Chondrocyte (in vitro differentiated cells): Measurements from ENCODE around the gene ARAP3. TPM values are rescaled to one million over a fixed set of nuclear protein-coding genes. Genes with fewer than 3 reads are reported as not detected.

Experiments
- DNase-seq: peaks from one replicate; pipeline ENCODE4 v3.0.0; 2021; ENCODE audit warnings: mixed read lengths, low spot score
- H3K27ac Mint-ChIP-seq: one replicate; pipeline ENCODE4 v1.8.0; 2021; ENCODE audit warnings: mild to moderate bottlenecking, moderate library complexity, mixed read lengths; ENCODE audit not compliant: unreplicated experiment
- H3K27me3 Mint-ChIP-seq: 2 replicates; pipeline ENCODE4 v1.8.0; 2021; ENCODE audit warnings: low read depth, mixed read lengths
- H3K36me3 Mint-ChIP-seq: 2 replicates; pipeline ENCODE4 v1.8.0; 2021; ENCODE audit warnings: low read depth, mixed read lengths
- H3K4me1 Mint-ChIP-seq: 2 replicates; pipeline ENCODE4 v1.8.0; 2021; ENCODE audit warnings: low read depth, mild to moderate bottlenecking, mixed read lengths
- H3K4me3 Mint-ChIP-seq: one replicate; pipeline ENCODE4 v1.8.0; 2021; ENCODE audit warnings: mild to moderate bottlenecking, moderate library complexity, mixed read lengths; ENCODE audit not compliant: unreplicated experiment
- H3K9me3 Mint-ChIP-seq: 2 replicates; pipeline ENCODE4 v1.8.0; 2021; ENCODE audit warnings: low read depth, mixed read lengths
- total RNA-seq: library from RNA; stranded (reverse); gene quantifications from 3 replicates; pipeline ENCODE4 v1.2.1, GENCODE V29; 2021
- TF ChIP-seq, protein P1 (sequence below): fragments of 200-600 bp; sonication (generic); IDR thresholded peaks from 2 replicates; pipeline ENCODE4 v1.5.0; 2021; ENCODE audit warnings: antibody characterized with exemption, mild to moderate bottlenecking, moderate library complexity

ARAP3 gene
- total RNA-seq, 1 donor from 2014 or later, result 5.9 TPM

- TF ChIP-seq, protein P1, sequence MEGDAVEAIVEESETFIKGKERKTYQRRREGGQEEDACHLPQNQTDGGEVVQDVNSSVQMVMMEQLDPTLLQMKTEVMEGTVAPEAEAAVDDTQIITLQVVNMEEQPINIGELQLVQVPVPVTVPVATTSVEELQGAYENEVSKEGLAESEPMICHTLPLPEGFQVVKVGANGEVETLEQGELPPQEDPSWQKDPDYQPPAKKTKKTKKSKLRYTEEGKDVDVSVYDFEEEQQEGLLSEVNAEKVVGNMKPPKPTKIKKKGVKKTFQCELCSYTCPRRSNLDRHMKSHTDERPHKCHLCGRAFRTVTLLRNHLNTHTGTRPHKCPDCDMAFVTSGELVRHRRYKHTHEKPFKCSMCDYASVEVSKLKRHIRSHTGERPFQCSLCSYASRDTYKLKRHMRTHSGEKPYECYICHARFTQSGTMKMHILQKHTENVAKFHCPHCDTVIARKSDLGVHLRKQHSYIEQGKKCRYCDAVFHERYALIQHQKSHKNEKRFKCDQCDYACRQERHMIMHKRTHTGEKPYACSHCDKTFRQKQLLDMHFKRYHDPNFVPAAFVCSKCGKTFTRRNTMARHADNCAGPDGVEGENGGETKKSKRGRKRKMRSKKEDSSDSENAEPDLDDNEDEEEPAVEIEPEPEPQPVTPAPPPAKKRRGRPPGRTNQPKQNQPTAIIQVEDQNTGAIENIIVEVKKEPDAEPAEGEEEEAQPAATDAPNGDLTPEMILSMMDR, result peak; percentile 44
- H3K4me3 Mint-ChIP-seq, result no peak overlapping the region
- DNase-seq, result no peak
- H3K4me1 Mint-ChIP-seq, result peaks cover 16% of the 10 kb centered on the region
- H3K27ac Mint-ChIP-seq, result no peak overlapping the region
- no peaks in the 10 kb centered on the region for H3K27me3 Mint-ChIP-seq
- no peaks in the 10 kb centered on the region for H3K36me3 Mint-ChIP-seq
- H3K9me3 Mint-ChIP-seq, result no peaks in the 10 kb centered on the region
These were observed 4.6 kb downstream of the ARAP3 start for GRCh38 chr5:141677415-141677814.

DNA sequence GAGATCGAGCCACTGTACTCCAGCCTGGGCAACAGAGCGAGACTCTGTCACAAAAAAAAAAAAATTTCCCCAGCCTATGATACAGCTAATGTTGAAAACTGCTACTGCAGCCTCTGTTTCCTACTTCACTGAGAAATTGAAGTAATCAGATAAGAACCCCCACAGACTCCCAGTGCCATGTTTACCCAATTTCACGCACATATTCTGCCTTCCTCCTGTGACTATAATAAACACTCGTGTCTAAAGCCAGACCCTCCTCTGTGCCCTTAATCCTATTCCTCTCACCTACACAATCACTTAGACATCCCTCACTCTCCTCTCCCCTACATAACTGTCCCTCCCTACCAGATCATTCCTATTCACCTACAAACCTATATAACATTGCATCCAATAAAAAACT lies 6.4 kb downstream of the ARAP3 start:
- H3K27ac Mint-ChIP-seq, result no peak overlapping the region
- DNase-seq, result no peak
- H3K4me1 Mint-ChIP-seq, result peaks cover 2% of the 10 kb centered on the region
- H3K9me3 Mint-ChIP-seq, result no peaks in the 10 kb centered on the region
- TF ChIP-seq, protein P1, result no peak
- H3K36me3 Mint-ChIP-seq, result no peaks in the 10 kb centered on the region
- no peak overlapping the region for H3K4me3 Mint-ChIP-seq
- H3K27me3 Mint-ChIP-seq, result no peaks in the 10 kb centered on the region

- H3K9me3 Mint-ChIP-seq, result no peaks in the 10 kb centered on the region
- no peaks in the 10 kb centered on the region for H3K36me3 Mint-ChIP-seq
- H3K27me3 Mint-ChIP-seq, result no peaks in the 10 kb centered on the region
- H3K4me1 Mint-ChIP-seq, result no peaks in the 10 kb centered on the region
- TF ChIP-seq, protein P1, result no peak
- no peak overlapping the region for H3K27ac Mint-ChIP-seq
- no peak overlapping the region for H3K4me3 Mint-ChIP-seq
- no peak for DNase-seq
These were observed 7.3 kb downstream of the ARAP3 start for GRCh38 chr5:141674747-141675146.

DNA sequence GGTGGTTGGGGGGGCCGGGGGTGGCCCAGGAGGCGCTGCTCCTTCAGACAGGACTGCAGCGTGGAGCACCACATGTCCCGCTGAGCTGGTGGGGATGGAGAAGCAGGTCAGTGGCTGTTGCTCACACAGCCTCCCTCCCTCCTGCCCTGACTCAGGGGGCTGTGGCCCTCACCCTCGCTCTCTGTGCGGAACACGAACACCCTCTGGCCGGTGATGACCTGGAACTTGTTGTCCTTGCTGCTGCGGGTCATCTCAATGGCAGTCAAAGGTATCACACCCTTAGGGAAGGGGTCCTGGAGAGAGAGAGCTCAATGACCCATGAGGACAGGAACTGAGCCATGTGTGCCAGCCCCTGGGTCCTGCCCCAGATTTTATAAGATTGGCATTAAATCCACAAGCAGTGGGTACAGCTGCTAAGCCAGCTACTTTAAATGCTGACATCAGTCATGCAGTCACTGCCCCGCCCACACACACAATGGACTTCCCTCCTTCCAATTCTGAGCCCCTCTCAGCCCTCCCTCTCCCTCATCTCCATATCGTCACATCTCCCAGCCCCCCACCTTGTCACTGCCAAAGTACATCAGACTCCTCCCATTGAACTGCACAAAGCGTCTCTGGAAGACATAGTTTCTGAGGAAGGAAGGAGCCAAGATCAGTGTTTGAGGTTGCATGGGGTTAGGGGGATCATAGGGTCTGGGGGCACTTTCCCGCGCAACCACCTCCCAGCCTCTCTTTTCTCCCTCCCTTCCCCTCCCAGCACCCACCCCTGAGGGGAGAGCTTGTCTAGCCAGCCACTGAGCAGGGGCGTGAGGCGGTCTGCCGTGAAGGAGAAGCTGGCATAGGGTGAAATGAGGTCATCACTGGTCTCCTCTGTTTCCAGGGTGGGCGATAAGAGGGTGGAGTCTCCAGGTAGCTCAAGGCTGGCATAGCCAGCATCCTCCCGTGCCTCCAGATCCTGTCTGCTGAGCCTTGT lies 8.9 kb downstream of the ARAP3 start:
- Mint-ChIP-seq H3K4me3 (no peak overlapping the region), H3K9me3 (no peaks in the 10 kb centered on the region), H3K36me3 (peaks cover 1% of the 10 kb centered on the region), H3K27me3 (no peaks in the 10 kb centered on the region), H3K27ac (no peak overlapping the region), H3K4me1 (no peaks in the 10 kb centered on the region)
- TF ChIP-seq, protein P1, result no peak
- DNase-seq, result no peak

- no peaks in the 10 kb centered on the region for H3K27me3 Mint-ChIP-seq
- TF ChIP-seq, protein P1, result no peak
- H3K27ac Mint-ChIP-seq, result no peak overlapping the region
- peaks cover 1% of the 10 kb centered on the region for H3K36me3 Mint-ChIP-seq
- H3K4me3 Mint-ChIP-seq, result no peak overlapping the region
- no peaks in the 10 kb centered on the region for H3K9me3 Mint-ChIP-seq
- DNase-seq, result no peak
- H3K4me1 Mint-ChIP-seq, result no peaks in the 10 kb centered on the region
These were observed 9.8 kb downstream of the ARAP3 start for GRCh38 chr5:141672071-141672840.
